ENCODE results near the gene SLC39A11.

DNA sequence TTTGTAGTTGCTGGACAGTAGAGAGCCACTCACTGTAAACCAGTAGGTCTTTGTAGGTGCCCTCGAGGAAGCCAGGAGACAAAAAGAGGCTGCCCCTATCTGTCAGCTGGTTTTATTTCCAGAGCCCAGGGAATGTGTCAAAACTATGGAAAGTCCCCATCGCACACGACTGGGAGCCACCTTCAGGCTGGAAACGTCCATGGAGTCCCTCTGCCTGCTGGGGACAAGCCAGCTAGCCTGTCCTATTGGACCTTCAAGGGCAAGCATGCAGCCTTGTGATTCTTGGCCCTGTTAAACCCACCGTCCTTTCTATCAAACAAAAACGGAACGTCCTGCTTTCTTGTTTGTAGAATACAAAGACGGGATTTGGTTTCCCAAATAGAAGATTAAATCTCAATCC lies 289.8 kb downstream of the SLC39A11 start:
- TF ChIP-seq, protein P1, sequence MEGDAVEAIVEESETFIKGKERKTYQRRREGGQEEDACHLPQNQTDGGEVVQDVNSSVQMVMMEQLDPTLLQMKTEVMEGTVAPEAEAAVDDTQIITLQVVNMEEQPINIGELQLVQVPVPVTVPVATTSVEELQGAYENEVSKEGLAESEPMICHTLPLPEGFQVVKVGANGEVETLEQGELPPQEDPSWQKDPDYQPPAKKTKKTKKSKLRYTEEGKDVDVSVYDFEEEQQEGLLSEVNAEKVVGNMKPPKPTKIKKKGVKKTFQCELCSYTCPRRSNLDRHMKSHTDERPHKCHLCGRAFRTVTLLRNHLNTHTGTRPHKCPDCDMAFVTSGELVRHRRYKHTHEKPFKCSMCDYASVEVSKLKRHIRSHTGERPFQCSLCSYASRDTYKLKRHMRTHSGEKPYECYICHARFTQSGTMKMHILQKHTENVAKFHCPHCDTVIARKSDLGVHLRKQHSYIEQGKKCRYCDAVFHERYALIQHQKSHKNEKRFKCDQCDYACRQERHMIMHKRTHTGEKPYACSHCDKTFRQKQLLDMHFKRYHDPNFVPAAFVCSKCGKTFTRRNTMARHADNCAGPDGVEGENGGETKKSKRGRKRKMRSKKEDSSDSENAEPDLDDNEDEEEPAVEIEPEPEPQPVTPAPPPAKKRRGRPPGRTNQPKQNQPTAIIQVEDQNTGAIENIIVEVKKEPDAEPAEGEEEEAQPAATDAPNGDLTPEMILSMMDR (IDR thresholded peaks at IDR 0.05; ENCODE audit: insufficient read depth, low read depth, low read length), result no peak
- no peak for TF ChIP-seq EZH2 (IDR thresholded peaks at IDR 0.05; ENCODE audit: insufficient read depth, low read length)

All from astrocyte (in vitro differentiated cells and primary cell).